Measurements from ENCODE around the gene AGA.

AGA gene

GRCh38 chr4:177385576-177386277 is 56.5 kb downstream of the AGA start:
- no peak for DNase-seq

GRCh38 chr4:177384856-177385397 is 57.3 kb downstream of the AGA start:
- no peak for DNase-seq

- DNase-seq: no peak
Observed at GRCh38 chr4:177381762-177382310, 60.4 kb downstream of the AGA start.
